CMK (cell line): ENCODE results near the gene MAFB.
"Not testable (repeated sequence)": the region's sequence is repeated elsewhere in the genome, so short reads cannot be mapped to it uniquely, and the experiment has no call there.

Experiments
- DNase-seq: peaks from one replicate; pipeline ENCODE4 v3.0.0-alpha.2; 2010; ENCODE audit warnings: low read depth

Gene MAFB

DNA sequence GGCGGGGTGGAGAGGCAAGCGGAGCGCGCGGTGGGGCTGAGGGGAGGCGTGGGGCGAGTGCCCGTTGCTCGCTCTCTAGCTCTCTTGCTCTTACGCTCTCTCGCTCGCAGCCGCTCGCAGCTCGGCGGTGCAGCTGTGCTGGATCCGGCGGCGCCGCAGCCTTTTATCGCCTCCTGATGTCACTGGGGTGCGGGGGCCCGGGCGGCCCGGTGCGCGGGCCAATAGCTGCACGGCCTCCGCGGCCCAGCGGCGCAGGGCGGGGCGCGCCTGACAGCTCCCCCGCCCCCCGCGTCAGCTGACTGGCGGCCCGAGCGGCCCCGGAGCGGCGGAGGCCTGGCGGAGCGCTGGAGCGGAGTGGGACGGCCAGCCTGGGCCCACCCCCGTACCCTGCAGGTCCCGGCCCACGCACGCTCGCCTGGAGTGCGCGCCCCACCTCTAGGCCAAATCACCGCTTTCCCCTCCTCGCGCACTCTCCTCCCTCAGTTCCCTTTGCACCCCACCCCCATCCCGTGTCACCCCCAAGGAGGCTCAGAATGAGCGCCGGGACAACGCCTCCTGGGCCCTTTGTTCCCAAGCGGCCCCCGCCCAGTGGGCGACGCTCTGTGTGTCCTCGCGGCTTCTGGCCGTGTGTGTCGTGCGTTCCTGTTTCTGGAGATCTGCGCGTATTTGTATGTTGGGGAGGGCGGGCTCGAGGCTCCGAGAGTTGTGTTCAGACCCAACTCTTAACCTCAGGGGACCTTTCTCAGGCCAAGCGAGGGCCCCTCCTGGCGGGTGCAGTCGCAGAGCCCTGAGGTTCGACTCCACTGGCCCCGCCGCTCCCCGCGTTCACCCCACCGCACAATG, at the start of gene MAFB:
Gene MAFB, minus strand, starts transcription at position 137 of the 843 bp plus-strand sequence. CDS start 386 bp downstream, outside the sequence.
- DNase-seq: no peak

DNA sequence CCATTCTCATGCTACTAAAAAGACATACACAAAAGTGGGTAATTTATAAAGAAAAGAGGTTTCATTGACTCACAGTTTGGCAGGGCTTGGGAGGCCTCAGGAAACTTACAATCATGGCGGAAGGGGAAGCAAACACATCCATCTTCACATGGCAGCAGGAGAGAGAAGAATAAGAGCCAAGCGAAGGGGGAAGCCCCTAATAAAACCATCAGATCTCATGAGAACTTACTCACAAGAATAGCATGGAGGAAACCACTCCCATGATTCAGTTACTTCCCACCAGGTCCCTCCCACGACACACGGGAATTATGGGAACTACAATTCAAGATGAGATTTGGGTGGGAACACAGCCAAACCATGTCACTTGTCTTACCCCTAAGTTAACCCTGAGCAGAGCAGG, 47.4 kb upstream of the MAFB start:
- not testable (repeated sequence) for DNase-seq

DNA sequence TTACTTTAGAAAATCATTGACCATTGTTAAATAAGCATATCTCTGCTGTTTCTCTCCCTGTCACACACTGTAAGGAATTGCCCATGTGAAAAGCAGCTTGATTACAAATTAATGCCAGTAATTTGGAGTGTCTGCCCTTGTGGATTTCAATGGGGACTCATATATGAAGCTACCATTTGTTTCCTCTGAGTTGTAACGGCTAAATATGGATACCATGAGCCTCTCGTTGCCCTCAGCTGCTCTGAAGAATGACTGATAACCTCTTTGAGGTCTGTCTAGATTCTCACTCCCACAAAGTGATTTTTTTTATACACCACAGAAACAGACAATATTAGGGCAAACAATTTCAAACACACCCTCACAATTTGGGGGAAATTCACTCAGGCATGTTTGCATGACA, 40.0 kb upstream of the MAFB start:
- no peak for DNase-seq

DNA sequence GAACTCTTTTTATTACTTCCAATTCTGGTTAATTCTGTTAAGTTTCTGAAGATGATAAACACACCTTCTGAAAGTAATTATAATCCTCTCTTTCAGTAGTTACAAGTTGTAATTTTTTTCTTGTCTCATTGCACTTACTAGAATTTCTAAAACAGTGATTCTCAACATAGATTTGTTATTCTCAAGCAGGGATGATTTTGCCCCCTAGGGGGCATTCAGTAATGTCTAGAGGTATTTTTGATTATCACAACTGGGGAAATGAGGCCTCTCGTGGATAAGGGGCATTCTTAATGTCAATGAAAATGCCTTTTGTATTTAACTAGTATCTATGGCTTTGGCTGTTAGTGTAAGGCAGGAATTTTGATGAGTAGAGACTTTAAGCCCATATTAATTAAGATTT, 39.4 kb upstream of the MAFB start:
- DNase-seq: no peak

DNA sequence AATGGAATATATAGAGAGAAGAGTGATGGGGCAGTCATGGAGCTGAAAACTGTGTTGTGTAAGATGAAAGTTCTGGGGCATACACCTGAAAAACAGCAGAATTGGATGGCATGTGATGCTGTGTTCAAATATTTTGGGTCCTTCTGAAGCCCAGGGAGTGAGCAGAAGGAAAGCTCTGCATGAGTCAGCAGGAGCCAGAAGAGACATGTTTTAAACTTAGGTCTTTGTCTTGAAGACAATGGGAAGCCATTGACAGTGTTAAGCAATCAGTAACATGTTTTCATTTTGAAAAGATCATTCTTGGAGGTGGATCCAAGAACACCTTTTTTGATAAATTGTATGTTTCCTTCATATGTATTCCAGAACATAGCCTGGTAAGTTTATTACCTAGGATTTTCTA, 38.9 kb upstream of the MAFB start:
- DNase-seq: no peak

DNA sequence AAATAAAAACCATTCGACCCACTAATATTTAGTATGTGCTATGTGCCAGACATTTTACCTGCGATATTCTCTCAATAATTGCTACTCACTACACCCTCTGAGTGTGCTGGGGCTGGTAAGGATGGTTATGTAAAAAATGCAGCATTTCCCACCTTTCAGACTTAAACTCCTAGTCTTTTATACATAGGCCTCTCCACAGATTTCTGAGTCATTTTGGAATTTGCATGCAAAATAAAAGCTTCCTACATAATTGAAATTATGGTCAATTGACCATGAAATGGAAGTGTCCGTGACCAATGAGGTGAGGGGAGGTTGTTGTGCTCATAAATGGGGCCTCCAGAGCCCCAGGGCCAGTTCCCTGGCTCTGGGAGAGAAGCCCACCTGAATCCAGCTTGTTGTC, 37.7 kb upstream of the MAFB start:
- DNase-seq: no peak

DNA sequence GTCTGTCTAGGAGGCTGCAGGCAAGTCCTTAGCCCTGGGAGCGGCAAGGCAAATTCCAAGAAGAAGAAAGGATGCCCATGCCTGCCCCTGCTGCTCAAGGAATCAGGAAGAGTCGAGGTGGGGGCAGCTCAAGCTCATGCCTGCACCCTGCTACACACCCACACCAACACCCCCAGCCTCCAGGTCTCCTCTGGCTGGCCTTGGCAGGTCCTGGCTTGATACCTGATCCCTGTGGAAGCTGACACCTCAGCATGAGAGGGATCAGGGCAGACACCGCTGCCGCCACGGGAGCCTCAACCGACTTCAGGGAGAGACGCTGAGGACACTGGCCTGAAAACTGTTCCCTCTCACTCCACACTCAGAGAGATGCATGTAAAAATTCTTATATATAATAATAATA, 35.5 kb upstream of the MAFB start:
- DNase-seq: no peak

DNA sequence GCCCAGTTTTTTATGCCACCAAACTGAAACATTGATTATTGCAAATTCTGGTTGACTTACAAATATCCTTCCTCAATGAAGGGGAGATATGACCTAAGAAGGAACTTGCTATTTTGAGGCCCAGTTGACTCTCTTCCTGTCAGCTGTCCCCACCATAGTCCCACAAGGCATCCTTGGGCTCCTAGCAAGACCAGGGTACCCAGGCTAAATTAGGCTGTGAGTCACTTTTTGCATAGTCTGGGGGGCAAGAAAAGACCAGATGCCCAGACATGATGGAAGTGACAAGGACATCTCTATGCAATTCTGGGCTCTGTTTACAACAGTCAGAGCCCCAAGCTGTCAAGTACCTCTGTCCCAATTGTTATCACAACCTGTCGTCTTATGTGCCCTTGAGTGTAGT, 31.8 kb upstream of the MAFB start:
- DNase-seq: no peak

DNA sequence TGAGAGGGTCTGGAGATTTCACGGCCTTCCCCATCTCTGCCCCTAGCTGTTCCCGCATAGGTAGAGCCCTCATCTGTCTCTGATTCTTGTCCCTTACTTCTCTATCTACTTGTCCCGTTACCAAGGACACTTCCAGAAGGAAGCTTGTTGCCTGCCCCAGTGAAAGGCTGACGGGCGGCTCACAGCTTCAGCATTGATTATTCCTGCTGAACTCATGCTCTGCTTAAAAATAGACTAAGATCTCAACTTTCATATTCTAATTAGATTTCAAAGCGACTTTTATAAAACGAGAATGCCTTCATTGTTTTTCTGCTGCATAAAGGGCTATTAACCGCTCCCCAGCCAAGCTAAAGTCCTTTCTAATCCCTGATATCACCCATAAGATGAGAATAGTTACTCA, 31.1 kb upstream of the MAFB start:
- DNase-seq: no peak

DNA sequence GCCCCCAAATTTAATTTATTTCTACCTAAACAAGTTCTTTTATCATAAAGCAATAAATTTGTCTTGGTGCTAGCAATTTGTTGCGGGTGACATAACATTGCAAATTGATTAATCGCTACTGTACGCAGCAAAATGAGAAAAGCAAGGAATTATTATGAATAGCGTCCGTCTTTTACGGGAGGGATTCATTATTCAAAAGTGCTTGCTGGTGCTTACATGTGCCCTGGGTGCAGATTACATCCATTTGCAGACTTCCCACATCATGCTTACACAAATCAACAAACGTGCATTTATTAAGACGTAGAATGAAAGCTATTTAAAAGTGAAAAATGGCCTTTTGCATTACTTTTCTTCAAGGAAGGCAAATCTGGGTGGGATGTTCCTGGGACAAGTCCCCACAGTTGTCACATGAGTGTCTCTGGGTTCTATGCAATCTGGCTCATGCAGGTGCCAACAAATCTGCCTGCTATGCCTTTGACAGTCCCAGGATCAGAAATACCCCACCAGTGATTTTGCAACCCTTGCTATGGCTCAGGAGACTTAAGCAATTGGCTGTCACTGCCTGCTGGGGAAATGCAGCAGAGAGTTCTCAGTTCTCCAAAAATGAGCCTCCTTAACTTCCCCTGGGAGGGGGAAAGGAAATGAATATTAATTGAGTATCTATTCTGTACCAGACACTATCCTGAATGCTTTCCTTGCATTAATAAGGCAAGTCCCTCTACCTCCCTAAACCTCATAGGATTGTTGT, 30.1 kb upstream of the MAFB start:
- no peak for DNase-seq

DNA sequence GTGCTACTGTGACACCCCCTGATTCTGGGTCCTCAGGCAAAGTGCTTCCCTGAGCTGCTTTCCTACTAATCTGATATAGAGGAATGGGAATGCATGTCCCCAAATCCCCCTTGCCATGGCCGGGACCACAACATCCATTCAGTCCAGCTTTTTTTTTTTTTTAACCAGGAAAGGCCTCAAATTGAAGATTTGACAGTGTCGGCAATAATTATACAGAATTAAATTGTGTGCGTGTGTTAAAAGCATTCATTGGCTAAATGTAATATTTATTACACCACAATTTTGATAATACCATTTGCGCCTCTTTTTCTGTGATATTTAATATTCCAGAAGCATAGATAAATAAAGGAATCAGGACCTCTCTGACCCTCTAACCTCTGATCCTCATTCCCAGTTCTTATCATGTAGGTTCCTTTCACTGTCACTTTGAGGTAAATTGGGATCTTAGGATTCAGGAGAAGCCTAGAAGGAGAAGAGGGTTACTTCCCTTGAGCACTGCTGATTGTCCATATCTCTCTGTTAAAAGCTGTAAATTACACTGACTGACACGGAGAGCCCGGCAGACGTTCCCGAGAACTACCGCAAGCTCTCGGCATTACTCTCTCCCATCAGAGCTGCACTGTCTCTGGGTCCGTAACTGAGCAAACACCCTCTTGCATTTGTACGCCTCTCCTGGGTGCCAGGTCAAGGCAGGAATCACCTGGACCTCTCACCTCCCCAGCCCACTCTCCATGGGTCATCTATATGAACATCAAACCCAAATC, 29.4 kb upstream of the MAFB start:
- no peak for DNase-seq

DNA sequence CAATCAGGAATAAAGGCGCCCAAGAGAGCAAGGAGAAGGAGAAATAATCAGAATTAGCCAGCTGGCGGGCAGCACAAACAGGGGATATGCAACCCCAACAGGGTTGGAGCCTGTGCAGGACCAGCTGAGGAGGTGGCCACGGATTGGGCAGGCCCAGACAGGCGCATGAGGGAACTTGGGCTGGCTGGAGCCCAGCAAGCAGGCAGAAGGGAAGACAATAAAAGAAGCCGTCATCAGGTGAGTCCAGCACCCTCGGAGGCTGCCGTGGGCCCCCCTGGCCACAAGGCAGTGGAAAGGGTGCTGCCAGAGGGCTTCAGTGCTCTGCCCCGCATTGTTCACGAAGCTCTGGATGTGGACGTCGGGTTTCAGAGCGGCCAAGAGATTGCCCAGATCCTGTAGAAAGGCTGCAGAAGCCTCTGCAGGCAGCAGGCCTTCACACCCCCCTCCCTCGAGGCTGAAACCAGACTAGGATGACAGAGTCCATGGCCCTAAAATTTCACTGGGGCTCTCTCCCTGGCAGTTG, 28.4 kb upstream of the MAFB start:
- no peak for DNase-seq

DNA sequence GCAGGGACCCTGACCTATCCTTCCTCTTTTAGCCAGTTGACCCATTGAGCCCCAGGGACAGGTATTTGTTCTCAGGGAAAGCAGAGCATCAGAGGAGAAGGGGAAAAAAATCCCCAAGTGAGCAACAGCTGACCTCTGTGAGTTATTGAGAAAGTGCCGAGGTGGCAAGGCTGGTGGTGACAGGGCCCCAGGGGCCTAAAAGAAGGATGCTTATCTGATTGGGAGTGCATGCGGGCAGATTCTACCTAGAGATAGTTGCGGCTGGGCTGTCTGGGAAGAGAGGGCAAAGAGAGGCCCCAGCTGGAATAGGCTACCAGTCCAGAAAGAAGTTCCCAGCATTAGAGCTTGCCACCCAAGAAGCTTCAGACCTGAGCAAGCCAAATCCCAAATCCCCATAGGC, 26.5 kb upstream of the MAFB start:
- no peak for DNase-seq

DNA sequence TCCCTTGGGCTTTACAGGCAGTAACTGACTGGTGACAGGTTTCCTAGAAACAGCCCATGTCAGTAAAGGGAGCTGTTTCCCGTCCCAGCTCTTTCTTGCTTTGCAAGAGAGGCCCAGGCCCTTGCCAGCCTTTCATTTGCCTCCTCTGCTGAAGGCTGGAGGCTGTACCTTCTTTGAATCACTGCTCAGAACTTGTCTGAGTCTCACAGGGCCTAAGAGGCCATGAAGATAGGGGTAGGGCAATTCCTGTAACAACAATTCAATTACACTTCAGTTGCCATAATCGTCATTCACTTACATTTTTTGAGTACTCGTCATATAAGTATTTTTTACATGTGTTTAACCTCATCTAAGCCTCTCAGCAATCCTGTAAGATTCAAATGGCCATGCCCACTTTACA, 25.9 kb upstream of the MAFB start:
- DNase-seq: no peak

DNA sequence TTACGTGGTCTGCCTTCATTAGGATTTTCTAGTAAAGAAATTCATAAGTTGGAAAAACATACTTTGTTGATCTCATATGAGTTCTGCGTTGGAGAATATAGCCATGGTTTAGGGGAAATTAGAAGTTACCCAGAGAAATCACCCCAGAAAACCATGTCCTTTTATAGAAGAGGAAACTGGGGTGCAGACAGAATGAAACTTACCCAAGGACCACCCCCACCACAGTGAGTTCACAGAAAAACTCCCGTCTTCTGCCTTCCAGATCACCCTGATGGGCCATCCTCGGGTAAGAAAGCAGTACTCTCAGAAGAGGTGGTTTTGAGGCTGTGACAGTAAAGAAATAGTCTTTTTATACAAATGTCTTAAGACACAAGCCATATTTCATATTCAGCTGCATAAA, 25.1 kb upstream of the MAFB start:
- DNase-seq: no peak

DNA sequence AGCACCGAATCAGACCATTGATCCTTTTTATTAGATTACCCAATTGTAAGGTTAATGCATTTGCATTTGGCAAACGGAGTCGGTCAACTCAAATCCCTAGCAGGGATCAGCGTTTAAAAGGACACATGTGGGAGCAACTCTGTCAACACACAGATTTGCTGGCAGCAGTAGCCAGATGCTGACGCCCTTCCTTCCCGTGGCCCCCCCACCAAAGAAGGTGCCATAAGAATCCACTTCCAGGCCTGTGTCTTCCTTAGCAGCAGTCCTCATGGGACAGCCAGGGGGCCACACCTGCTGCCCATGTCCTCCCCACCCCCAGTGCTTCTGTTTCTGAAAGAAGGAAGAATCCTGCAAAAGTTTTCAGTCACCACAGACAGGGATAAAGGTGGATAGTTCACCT, 24.5 kb upstream of the MAFB start:
- no peak for DNase-seq

DNA sequence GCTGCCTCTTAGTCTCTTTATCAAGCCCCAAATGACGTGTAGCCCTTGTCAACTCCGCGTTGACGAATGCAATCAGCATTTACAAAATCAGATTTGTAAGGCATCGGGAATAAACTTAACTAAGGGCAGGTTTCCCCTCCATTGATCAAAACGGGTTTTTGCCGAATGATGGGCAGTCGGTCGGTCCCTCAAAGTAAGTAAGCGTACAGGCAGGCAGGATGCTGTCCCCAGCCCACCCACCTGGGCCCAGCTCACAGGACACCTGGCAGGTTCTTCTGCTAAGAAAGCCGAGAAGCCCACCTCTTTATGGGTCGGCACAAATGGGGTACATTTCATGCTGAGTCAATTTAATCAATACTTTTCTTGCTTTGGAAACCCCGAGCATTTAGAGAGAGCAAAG, 22.0 kb upstream of the MAFB start:
- no peak for DNase-seq

DNA sequence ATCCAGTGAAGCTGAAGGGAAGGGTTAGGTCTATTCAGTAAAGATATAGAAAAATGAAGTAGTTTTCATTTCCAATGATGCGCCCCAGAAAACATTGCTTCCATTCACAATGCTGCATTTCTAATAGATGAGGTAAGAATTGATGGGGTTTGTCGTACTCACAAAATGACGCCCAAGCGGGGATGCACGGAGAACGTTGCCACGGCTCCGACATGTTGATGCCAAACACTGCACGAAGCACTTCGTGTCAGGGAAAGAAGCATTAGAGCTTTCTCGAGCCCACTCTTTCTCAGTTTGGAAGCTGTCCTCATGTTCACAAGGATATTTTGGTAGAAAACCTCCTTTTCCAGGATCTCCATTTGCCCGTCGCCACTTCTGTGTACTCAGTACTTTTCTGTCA, 21.6 kb upstream of the MAFB start:
- DNase-seq: no peak

DNA sequence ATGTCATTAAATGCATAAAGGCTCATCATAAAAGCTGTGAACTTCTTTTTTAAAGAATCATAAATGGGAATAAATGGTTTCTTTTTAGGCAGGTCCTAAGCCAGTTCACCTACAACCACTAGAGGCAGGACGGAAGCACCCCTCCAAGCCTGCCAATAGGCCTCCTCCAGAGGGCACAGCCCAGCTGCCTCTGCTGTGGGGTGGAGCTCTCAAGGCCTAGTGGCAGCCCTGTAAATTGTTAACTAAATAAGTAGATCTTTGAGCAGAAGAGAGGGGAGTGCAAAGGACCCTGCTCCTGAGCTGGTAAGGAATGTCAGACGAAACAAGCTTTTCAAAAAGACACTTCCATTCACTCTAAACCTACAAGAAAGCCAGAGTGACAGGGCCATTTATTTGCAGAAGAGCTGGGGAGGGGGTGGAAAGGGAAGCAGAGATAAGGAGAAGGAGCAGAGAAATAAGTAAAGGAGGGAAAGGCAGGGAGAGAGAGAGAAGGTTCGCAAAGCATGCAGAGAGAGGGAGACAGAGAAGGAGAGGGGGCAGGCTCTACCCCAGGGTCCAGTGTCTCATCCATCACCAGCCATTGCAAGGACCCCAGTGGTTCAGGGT, 18.0 kb upstream of the MAFB start:
- no peak for DNase-seq

DNA sequence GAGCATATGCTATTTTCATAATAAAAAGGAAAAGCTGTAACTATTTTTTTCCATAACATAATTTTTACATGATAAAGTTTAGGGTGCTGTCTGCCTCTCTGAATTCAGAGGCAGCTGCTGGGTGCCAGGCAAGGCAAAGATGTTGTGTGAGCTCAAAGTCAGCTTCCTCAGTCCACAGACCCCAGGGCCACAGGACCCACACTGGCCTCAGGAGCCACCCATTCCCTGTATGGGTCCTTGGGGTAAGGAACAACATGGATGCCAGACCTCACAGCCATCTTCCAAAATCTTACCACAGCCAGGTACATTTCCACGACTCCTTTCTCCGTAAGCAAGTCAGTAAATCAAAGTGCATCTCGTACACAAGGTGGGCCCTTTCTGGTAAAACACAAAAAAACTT, 16.4 kb upstream of the MAFB start:
- no peak for DNase-seq

DNA sequence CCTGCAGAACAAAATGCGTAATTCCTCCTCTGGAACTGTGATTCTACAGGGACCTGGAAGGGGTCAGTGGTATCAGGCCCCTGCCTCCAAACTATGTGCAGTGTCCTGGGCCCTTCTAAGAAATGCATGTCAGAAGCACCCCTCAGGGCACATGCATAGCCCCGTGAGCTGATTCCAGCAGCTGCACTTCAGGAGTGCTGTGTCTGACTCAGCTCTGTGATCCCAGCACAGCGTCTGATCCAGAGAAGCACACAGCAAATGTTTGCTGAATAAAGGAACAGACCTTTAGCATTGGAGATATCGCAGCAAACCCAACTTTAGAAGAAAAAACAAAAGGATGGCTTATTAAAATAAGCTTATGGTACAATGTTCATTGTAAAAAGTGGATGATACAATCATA, 15.8 kb upstream of the MAFB start:
- no peak for DNase-seq

DNA sequence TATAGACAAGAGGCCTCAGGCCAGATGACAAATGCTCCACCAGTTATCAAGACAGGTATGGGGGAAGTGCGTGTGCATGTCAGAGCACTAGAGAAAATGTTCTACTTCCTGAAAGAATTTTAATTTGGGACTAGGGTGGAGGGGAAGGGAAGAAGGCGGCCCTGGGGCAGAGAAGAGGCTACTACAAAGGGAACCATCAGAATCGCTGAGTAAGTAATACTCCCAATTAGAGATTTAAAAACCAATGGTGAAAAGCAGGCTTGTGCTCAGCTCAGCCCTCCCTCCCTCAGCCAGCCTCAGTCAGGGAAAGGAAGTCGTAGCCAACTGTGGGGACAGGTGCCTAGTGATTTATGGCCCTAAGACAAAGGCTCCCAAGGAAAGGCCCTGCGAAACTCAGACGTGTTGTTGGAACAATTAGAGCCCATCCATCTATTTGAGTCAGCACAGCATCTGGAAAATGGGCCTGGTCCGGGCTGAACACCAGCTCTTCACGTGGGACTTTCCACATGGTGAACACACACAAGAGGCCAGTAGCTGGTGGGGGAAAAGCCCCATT, 15.0 kb upstream of the MAFB start:
- no peak for DNase-seq
